Heart right ventricle (tissue), 16 donors: ENCODE measurements around the gene NRXN3. TPM values are rescaled to one million over a fixed set of nuclear protein-coding genes. Genes with fewer than 3 reads are reported as not detected.

Experiments used
- ATAC-seq, 8 donors: fragments of 200-7000 bp; cut with Tn5 transposase; one replicate each; pipeline ENCODE4 v1.9.1; 2020; ENCODE audit warnings: mild to moderate bottlenecking in 8 of 8, moderate library complexity in 8 of 8, moderate number of reproducible peaks in 1 of 8
- DNase-seq, 2 donors: peaks; one replicate each; pipeline ENCODE4 v3.0.0-alpha.2; 2020
- H3K27ac ChIP-seq, 10 donors: fragments of 200-600 bp; sonication (generic) in 2 of 10; one replicate each; pipeline versions ENCODE4 v1.5.0 to v1.8.0; 2020 to 2022; ENCODE audit warnings: mild to moderate bottlenecking in 3 of 10
- H3K27me3 ChIP-seq, 7 donors: fragments of 200-600 bp; one replicate each; pipeline ENCODE4 v1.8.0; 2021 to 2022; ENCODE audit warnings: mild to moderate bottlenecking in 2 of 7
- H3K36me3 ChIP-seq, 9 donors: fragments of 200-600 bp; sonication (generic) in 1 of 9; one replicate each; pipeline versions ENCODE4 v1.5.0 to v1.8.0; 2020 to 2022; ENCODE audit warnings: mild to moderate bottlenecking in 2 of 9
- H3K4me1 ChIP-seq, 9 donors: fragments of 200-600 bp; sonication (generic) in 1 of 9; one replicate each; pipeline versions ENCODE4 v1.5.0 to v1.8.0; 2020 to 2022; ENCODE audit warnings: mild to moderate bottlenecking in 4 of 9
- H3K4me3 ChIP-seq, 10 donors: fragments of 200-600 bp; sonication (generic) in 2 of 10; one replicate each; pipeline versions ENCODE4 v1.5.0 to v1.8.0; 2020 to 2022; ENCODE audit warnings: mild to moderate bottlenecking in 7 of 10, moderate library complexity in 2 of 10
- H3K9me3 ChIP-seq, 11 donors: fragments of 200-600 bp in 10 of 11; sonication (generic) in 2 of 11; one replicate each; pipeline versions ENCODE4 v1.5.0 to v1.8.0; 2013 to 2022; ENCODE audit warnings: mild to moderate bottlenecking in 2 of 11, control low read depth in 1 of 11, moderate library complexity in 1 of 11
- WGBS, 2 donors: extraction: QIAGEN DNeasy Blood & Tissue Kit; methylation state at CpG; one replicate each; pipeline ENCODE4 v1.1.7; 2013; ENCODE audit warnings: inconsistent platforms in 1 of 2; 5-methylcytosine and 5-hydroxymethylcytosine counted together
- intact Hi-C, 10 donors: fragments of 100-400 bp; cut with DNase I; formaldehyde crosslinking; loops; one replicate each; pipeline versions ENCODE4 v1.11.1 to v1.14.2; 2022
- polyA plus RNA-seq, 2 donors: library from polyadenylated mRNA; stranded (reverse); fragments of 200-250 nt; gene quantifications; one replicate each; pipeline ENCODE4 v1.2.3, GENCODE V29; 2013
- total RNA-seq, 10 donors: library from RNA; stranded (reverse); fragmentation: NEBNext Ultra II Directional in 3 of 10; extraction: Animal tissue kit (Norgen Biotek cat#: 25700) in 3 of 10; gene quantifications; one replicate each; pipeline versions ENCODE4 v1.2.1 to v1.2.4, GENCODE V29; 2021 to 2023
- TF ChIP-seq, protein P1 (sequence below), 9 donors: fragments of 200-600 bp; sonication (generic) in 2 of 9; IDR thresholded peaks; one replicate each; pipeline versions ENCODE4 v1.5.0 to v1.8.0; 2021 to 2022; ENCODE audit warnings: antibody characterized with exemption in 9 of 9, mild to moderate bottlenecking in 5 of 9, moderate library complexity in 1 of 9
- donor health status: Arrhythmogenic right ventricular cardiomyopathy.
- donor health status: ischemic (EF 13 %, LVEDD 7.1; RV severe dilation, severe dysfunction).
- donor health status: healthy with polysubstance abuse.
- donor health status: DM: no; HTN: yes; CAD: no.
- donor health status: DM: no; HTN: no; CAD: no.
- donor health status: ischemic (EF 25% LVEDD 6.9; RV normal size, moderate dysfunction).
- donor health status: ischemic (EF 25% LVEDD 5.7; RV mildly dilated, moderate dysfunction).
- donor health status: healthy.
- donor health status: DM: yes; HTN: yes; CAD: no.
- donor health status: Ischemic cardiomyopathy.
- donor health status: ischemic (EF 35%, LVEDD 5.7; RV mildly dilated, moderate dysfunction).
- donor health status: nonischemic (EF 11% LVEDD 7.7; RV severe dilation, severe dysfunction).
- donor health status: DM: yes; HTN: yes; CAD: no.
- donor health status: PGD.
- donor health status: ischemic (EF 29% LVEDD 5.4; RV normal size, mild dysfunction).
- donor health status: nonischemic (EF 23%, LVEDD 6.1; RV moderate dilation, normal function).

Gene NRXN3
- total and polyA plus RNA-seq, 12 donors, result 0.23 to 1.8 (median 0.87) TPM

DNA sequence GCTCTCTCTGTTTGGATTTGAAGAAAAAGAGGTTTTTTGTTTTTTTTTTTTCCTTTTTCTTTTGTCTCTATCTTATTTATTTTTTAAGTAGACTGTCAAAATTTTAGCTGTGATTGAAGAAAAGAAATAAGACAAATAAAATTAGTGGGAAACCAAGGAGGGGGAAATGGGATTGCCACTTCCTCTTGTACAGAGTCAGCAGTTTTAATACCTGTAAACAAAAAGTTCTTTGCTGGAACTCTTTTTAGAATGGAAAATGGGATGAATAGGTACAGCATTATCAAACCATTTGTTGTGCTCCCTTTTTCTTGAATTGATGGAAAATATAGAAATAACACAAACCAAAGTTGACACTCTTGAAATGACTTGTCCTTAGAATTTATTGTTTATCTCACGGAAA, 1360.4 kb downstream of the NRXN3 start:
- TF ChIP-seq, protein P1, sequence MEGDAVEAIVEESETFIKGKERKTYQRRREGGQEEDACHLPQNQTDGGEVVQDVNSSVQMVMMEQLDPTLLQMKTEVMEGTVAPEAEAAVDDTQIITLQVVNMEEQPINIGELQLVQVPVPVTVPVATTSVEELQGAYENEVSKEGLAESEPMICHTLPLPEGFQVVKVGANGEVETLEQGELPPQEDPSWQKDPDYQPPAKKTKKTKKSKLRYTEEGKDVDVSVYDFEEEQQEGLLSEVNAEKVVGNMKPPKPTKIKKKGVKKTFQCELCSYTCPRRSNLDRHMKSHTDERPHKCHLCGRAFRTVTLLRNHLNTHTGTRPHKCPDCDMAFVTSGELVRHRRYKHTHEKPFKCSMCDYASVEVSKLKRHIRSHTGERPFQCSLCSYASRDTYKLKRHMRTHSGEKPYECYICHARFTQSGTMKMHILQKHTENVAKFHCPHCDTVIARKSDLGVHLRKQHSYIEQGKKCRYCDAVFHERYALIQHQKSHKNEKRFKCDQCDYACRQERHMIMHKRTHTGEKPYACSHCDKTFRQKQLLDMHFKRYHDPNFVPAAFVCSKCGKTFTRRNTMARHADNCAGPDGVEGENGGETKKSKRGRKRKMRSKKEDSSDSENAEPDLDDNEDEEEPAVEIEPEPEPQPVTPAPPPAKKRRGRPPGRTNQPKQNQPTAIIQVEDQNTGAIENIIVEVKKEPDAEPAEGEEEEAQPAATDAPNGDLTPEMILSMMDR (IDR thresholded peaks at IDR 0.05), result no peak
- DNase-seq (no peak), ATAC-seq (no peak)
- Histone ChIP-seq H3K9me3 (no peaks in the 10 kb centered on the region), H3K4me3 (no peak overlapping the region), H3K4me1 (no peaks in the 10 kb centered on the region), H3K27me3 (no peaks in the 10 kb centered on the region), H3K36me3 (no peaks in the 10 kb centered on the region), H3K27ac (no peak overlapping the region)
- intact Hi-C loops, result no loop called here
- WGBS, 2 donors, result 95 to 96% methylated on average over 1 of the region's 1 CpG

DNA sequence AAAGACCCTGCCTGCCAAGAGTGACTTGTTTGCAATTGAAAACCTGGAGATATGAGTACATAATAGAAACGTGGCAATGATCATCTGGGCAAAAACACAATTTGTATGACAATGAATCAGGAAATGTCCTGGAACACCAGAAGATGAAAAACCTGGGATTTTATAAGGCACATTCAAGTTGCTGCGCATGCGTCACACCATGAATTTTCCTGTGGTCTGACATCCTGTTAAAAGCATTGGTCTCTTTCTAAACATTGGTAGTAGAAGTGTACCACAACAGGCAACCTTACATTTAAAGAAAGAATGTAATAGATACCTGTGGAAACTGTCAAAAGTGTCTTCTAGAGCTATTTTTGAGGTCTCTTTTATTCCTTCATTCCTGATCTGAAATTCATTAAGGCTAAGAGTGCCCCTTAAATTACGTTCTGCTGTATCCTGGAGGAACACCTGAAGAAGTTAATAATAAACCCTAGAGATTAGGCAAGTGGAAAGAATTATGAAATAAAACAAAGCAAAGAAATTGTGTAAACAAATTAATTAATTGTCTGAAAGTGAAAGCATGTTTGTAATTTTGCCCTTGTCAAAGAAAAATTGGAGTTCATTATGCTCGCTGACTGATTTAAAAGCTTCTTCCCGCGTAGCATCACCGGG, 1364.7 kb downstream of the NRXN3 start:
- ATAC-seq (no peak), DNase-seq (no peak)
- TF ChIP-seq, protein P1 (IDR thresholded peaks at IDR 0.05), result no peak
- Histone ChIP-seq H3K4me3 (no peak overlapping the region), H3K4me1 (no peaks in the 10 kb centered on the region), H3K27me3 (no peaks in the 10 kb centered on the region), H3K27ac (no peak overlapping the region), H3K9me3 (no peaks in the 10 kb centered on the region), H3K36me3 (no peaks in the 10 kb centered on the region)
- intact Hi-C loops, result no loop called here
- 61% methylated on average over 8 of the region's 8 CpGs for WGBS, 2 donors

DNA sequence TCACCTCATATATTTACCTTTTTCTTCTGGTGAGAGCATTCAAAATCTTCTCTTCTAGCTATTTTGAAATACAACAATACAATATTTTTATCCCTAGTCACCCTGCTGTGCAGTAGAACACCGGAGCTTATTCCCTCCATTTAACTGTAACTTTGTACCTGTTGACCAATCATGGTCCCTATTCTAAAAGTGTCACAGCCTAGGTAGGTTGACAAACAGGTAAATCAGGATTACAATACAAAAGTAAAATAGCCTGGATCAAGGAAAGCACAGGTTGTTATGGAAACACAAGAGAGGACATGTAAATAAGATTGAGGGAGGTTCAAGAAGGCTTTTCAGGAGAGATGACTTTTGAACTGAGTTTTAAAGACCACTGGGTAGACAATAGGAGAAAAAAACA, 1370.2 kb downstream of the NRXN3 start:
- DNase-seq (no peak), ATAC-seq (no peak)
- Histone ChIP-seq H3K27me3 (no peaks in the 10 kb centered on the region), H3K4me3 (no peak overlapping the region), H3K36me3 (no peaks in the 10 kb centered on the region), H3K9me3 (no peaks in the 10 kb centered on the region), H3K4me1 (peaks cover 0 to 9% (median 0%) of the 10 kb centered on the region in 9 donors), H3K27ac (no peak overlapping the region)
- intact Hi-C loops, result no loop called here
- WGBS, 2 donors, result 86 to 92% methylated on average over 1 of the region's 1 CpG
- TF ChIP-seq, protein P1 (IDR thresholded peaks at IDR 0.05), result no peak

DNA sequence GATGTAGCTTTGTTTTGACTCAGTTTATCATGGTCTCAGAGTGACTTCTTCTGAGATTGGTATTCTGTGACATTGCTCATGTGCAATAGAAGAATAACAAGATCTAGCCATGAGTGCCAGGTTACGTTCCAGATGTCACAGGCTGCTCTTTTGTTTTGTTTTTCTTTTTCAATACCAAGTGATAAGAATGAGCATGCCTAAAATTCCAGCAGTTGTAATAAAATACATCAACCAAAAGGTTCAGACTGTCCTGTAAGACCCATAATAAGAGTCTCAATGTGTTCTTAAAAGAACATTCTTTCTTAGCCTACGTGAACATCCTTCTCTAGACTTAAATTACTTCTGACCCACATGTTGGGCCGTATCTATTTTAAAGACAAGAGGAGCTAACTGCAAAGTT, 1371.9 kb downstream of the NRXN3 start:
- TF ChIP-seq, protein P1 (IDR thresholded peaks at IDR 0.05), result no peak
- no peak for DNase-seq
- Histone ChIP-seq H3K27ac (peak overlapping the region in 1 of 10 donors; percentile 58), H3K4me1 (peaks cover 0 to 9% (median 0%) of the 10 kb centered on the region in 9 donors), H3K36me3 (no peaks in the 10 kb centered on the region), H3K27me3 (no peaks in the 10 kb centered on the region), H3K9me3 (no peaks in the 10 kb centered on the region), H3K4me3 (no peak overlapping the region)
- ATAC-seq, result peak in 1 of 8 donors; percentile 54
- 60 to 64% methylated on average over 3 of the region's 3 CpGs for WGBS, 2 donors
- intact Hi-C loops, result no loop called here
